GM12878 (cell line): ENCODE data around the gene FARS2. TPM values are rescaled to one million over a fixed set of nuclear protein-coding genes. Genes with fewer than 3 reads are reported as not detected.

Source experiments
- ATF7 ChIP-seq: fragments of 450-650 bp; IDR thresholded peaks from 2 replicates; pipeline ENCODE4 v1.6.1; 2016; ENCODE audit warnings: low read depth, mild to moderate bottlenecking
- CEBPB ChIP-seq, 2 experiments: fragments of 150-350 bp in 1 of 2; IDR thresholded peaks; 2 replicates each; pipeline ENCODE4 v1.6.1; 2012 to 2014; ENCODE audit warnings: low read depth in 2 of 2, low read length in 2 of 2, borderline replicate concordance in 1 of 2, inconsistent platforms in 1 of 2
- CTCF ChIP-seq, 3 experiments: IDR thresholded peaks in 2 of 3; conservative IDR thresholded peaks in 1 of 3; 2 replicates each; pipeline ENCODE4 v1.5.1; 2011; ENCODE audit warnings: low read depth in 3 of 3, low read length in 3 of 3, mild to moderate bottlenecking in 3 of 3, control low read depth in 2 of 3, moderate library complexity in 2 of 3, inconsistent platforms in 1 of 3, mixed read lengths in 1 of 3; ENCODE audit not compliant: control insufficient read depth in 2 of 3, insufficient read depth in 1 of 3; ENCODE audit errors: extremely low read depth in 1 of 3
- E2F8 ChIP-seq: fragments of 450-650 bp; IDR thresholded peaks from 2 replicates; pipeline ENCODE4 v1.6.1; 2018; ENCODE audit warnings: mild to moderate bottlenecking, low read depth, moderate library complexity; ENCODE audit not compliant: partially characterized antibody
- EED ChIP-seq: sonication (generic); IDR thresholded peaks from 2 replicates; pipeline ENCODE4 v1.6.1; 2016; ENCODE audit warnings: antibody characterized with exemption, low read depth
- HDAC2 ChIP-seq: fragments of 200-600 bp; sonication (generic); IDR thresholded peaks from 2 replicates; pipeline ENCODE4 v1.6.1; 2017
- KLF5 ChIP-seq: fragments of 450-650 bp; IDR thresholded peaks from 2 replicates; pipeline ENCODE4 v1.6.1; 2014; ENCODE audit warnings: mild to moderate bottlenecking; ENCODE audit not compliant: partially characterized antibody
- MEF2B ChIP-seq: fragments of 450-650 bp; IDR thresholded peaks from 2 replicates; pipeline ENCODE4 v1.6.1; 2018; ENCODE audit warnings: mild to moderate bottlenecking, moderate library complexity; ENCODE audit not compliant: partially characterized antibody, poor library complexity, severe bottlenecking
- MLLT1 ChIP-seq: fragments of 450-650 bp; IDR thresholded peaks from 2 replicates; pipeline ENCODE4 v1.6.1; 2016; ENCODE audit warnings: mild to moderate bottlenecking
- NFIC ChIP-seq: IDR thresholded peaks from 2 replicates; pipeline ENCODE4 v1.6.1; 2012; ENCODE audit warnings: low read depth, mild to moderate bottlenecking, inconsistent platforms, low read length, moderate library complexity
- NKRF ChIP-seq: fragments of 450-650 bp; conservative IDR thresholded peaks from 2 replicates; pipeline ENCODE4 v1.6.1; 2017; ENCODE audit warnings: mild to moderate bottlenecking, moderate library complexity
- NRF1 ChIP-seq: conservative IDR thresholded peaks from 2 replicates; pipeline ENCODE4 v1.6.1; 2011; ENCODE audit warnings: mild to moderate bottlenecking, low read depth, low read length, improper control_type of control experiment
- RELB ChIP-seq: fragments of 450-650 bp; IDR thresholded peaks from 2 replicates; pipeline ENCODE4 v1.6.1; 2017; ENCODE audit warnings: low read depth, mild to moderate bottlenecking, moderate library complexity
- SUPT20H ChIP-seq: IDR thresholded peaks from 2 replicates; pipeline ENCODE4 v1.6.1; 2011; ENCODE audit warnings: low read depth, mild to moderate bottlenecking, low read length, moderate library complexity, borderline replicate concordance; ENCODE audit not compliant: control insufficient read depth
- TBL1XR1 ChIP-seq: IDR thresholded peaks from 2 replicates; pipeline ENCODE4 v1.6.1; 2012; ENCODE audit warnings: low read depth, low read length, improper control_type of control experiment
- YY1 ChIP-seq: IDR thresholded peaks from 2 replicates; pipeline ENCODE4 v1.6.1; 2011; ENCODE audit warnings: low read depth, mild to moderate bottlenecking, low read length
- ZNF207 ChIP-seq: fragments of 450-650 bp; IDR thresholded peaks from 2 replicates; pipeline ENCODE4 v1.6.1; 2014; ENCODE audit warnings: antibody characterized with exemption, mild to moderate bottlenecking, borderline replicate concordance
- ZNF622 ChIP-seq: fragments of 450-650 bp; IDR thresholded peaks from 2 replicates; pipeline ENCODE4 v1.6.1; 2017; ENCODE audit warnings: mild to moderate bottlenecking, inconsistent platforms
- ZZZ3 ChIP-seq: IDR thresholded peaks from 2 replicates; pipeline ENCODE4 v1.6.1; 2011; ENCODE audit warnings: low read depth; ENCODE audit not compliant: control insufficient read depth, insufficient read length
- polyA plus RNA-seq, 11 experiments: library from polyadenylated mRNA; depleted of rRNA in 4 of 11; unstranded in 6 of 11; stranded (reverse) in 5 of 11; fragments of >200 nt; fragmentation: Nextera tagmentation in 4 of 11; fragmentation: Illumina TruSeq in 1 of 11; extraction: Ambion mirVana in 4 of 11; extraction: Trizol in 1 of 11; gene quantifications; 1 replicate in 1 of 11; 2 replicates in 10 of 11; pipeline versions ENCODE4 v1.2.1 to v1.2.3, GENCODE V29; 2011 to 2016; ENCODE audit warnings: inconsistent platforms in 2 of 11, missing spikeins in 2 of 11, low read depth in 1 of 11
- total RNA-seq, 4 experiments: library from RNA; depleted of rRNA in 3 of 4; stranded (reverse); fragments of >200 nt in 3 of 4; fragmentation: Illumina TruSeq in 1 of 4; extraction: Trizol in 1 of 4; gene quantifications; 2 replicates each; pipeline versions ENCODE4 v1.2.1 to v1.2.3, GENCODE V29; 2013 to 2021

FARS2 gene
- total and polyA plus RNA-seq, 10 of the 15 experiments (the other 5 are each of a cell fraction or from before 2014, with no cell fraction given), result 16.8 to 46.7 (median 25.6) TPM

GRCh38 chr6:5723841-5724691, 462.8 kb downstream of the FARS2 start (continued):
- TF ChIP-seq E2F8 (no peak), ZZZ3 (no peak), ZNF207 (no peak; the same call in 1 of the 2 replicates), CEBPB (IDR thresholded peaks at IDR 0.05; ENCODE audit: borderline replicate concordance in 1 of 2, low read depth in 2 of 2, low read length in 2 of 2) (no peak), HDAC2 (no peak), NFIC (peak; percentile 85), TBL1XR1 (peak; percentile 33; the same call in 1 of the 2 replicates), RELB (peak; percentile 93), EED (peak; percentile 99), MEF2B (peak; percentile 72), NRF1 (no peak), ZNF622 (no peak), ATF7 (peak; percentile 49), KLF5 (no peak), NKRF (no peak; the same call in 1 of the 2 replicates), YY1 (peak; percentile 90), CTCF (IDR thresholded peaks at IDR 0.05 in 2 of 3, conservative IDR thresholded peaks at IDR 0.05 in 1 of 3; ENCODE audit: control insufficient read depth in 2 of 3, extremely low read depth in 1 of 3, insufficient read depth in 1 of 3, low read depth in 3 of 3, low read length in 3 of 3) (no peak), SUPT20H (no peak), MLLT1 (no peak; the same call in 1 of the 2 replicates)
